Measurements from ENCODE around the gene PSME1. TPM values are rescaled to one million over a fixed set of nuclear protein-coding genes. Genes with fewer than 3 reads are reported as not detected.

Gene PSME1
- total and polyA plus RNA-seq, 2 of the 13 experiments (the other 11 are each of a cell fraction or from before 2014, with no cell fraction given): 159 to 608 TPM

GRCh38 chr14:24095271-24096068 is 40.5 kb upstream of the PSME1 start (continued):
- TF ChIP-seq, protein P1, sequence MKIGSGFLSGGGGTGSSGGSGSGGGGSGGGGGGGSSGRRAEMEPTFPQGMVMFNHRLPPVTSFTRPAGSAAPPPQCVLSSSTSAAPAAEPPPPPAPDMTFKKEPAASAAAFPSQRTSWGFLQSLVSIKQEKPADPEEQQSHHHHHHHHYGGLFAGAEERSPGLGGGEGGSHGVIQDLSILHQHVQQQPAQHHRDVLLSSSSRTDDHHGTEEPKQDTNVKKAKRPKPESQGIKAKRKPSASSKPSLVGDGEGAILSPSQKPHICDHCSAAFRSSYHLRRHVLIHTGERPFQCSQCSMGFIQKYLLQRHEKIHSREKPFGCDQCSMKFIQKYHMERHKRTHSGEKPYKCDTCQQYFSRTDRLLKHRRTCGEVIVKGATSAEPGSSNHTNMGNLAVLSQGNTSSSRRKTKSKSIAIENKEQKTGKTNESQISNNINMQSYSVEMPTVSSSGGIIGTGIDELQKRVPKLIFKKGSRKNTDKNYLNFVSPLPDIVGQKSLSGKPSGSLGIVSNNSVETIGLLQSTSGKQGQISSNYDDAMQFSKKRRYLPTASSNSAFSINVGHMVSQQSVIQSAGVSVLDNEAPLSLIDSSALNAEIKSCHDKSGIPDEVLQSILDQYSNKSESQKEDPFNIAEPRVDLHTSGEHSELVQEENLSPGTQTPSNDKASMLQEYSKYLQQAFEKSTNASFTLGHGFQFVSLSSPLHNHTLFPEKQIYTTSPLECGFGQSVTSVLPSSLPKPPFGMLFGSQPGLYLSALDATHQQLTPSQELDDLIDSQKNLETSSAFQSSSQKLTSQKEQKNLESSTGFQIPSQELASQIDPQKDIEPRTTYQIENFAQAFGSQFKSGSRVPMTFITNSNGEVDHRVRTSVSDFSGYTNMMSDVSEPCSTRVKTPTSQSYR (CRISPR knock-in tag; IDR thresholded peaks at IDR 0.05; ENCODE audit: borderline replicate concordance): peak; percentile 96
- TF ChIP-seq ZFP36L2 (CRISPR knock-in tag; IDR thresholded peaks at IDR 0.05) (peak; percentile 94), TBX2 (CRISPR knock-in tag; IDR thresholded peaks at IDR 0.05; ENCODE audit: borderline replicate concordance) (peak; percentile 85), SMYD3 (CRISPR knock-in tag; IDR thresholded peaks at IDR 0.05) (peak; percentile 91; the same call in 1 of the 2 replicates), GTF3A (CRISPR knock-in tag; conservative IDR thresholded peaks at IDR 0.05) (peak; percentile 97), KDM6A (CRISPR knock-in tag; IDR thresholded peaks at IDR 0.05; ENCODE audit: low read depth) (peak; percentile 78), THRA (CRISPR knock-in tag; IDR thresholded peaks at IDR 0.05; ENCODE audit: borderline replicate concordance) (peak; percentile 98), ZNF660 (CRISPR knock-in tag; IDR thresholded peaks at IDR 0.05; ENCODE audit: borderline replicate concordance, low read depth) (peak; percentile 86; the same call in 1 of the 2 replicates), ATF7-NPFF (CRISPR knock-in tag; IDR thresholded peaks at IDR 0.05; ENCODE audit: low read depth) (peak; percentile 99), NBN (conservative IDR thresholded peaks at IDR 0.05) (no peak), HBP1 (CRISPR knock-in tag; IDR thresholded peaks at IDR 0.05; ENCODE audit: low read depth) (peak; percentile 98), ZBTB38 (CRISPR knock-in tag; IDR thresholded peaks at IDR 0.05) (peak; percentile 95), ZNF296 (CRISPR knock-in tag; conservative IDR thresholded peaks at IDR 0.05) (no peak), ELF1 (CRISPR knock-in tag; IDR thresholded peaks at IDR 0.05) (peak; percentile 87), THAP11 (CRISPR knock-in tag; IDR thresholded peaks at IDR 0.05) (peak; percentile 92), ZNF546 (CRISPR knock-in tag; conservative IDR thresholded peaks at IDR 0.05) (peak; percentile 76; the same call in 1 of the 2 replicates), ZBTB33 (CRISPR knock-in tag; IDR thresholded peaks at IDR 0.05) (no peak; the same call in 1 of the 2 replicates), FOXA3 (CRISPR knock-in tag; IDR thresholded peaks at IDR 0.05) (peak; percentile 90), GPN1 (CRISPR knock-in tag; IDR thresholded peaks at IDR 0.05; ENCODE audit: borderline replicate concordance) (no peak; the same call in 1 of the 2 replicates), ZNF383 (CRISPR knock-in tag; IDR thresholded peaks at IDR 0.05; ENCODE audit: borderline replicate concordance) (peak; percentile 100), CBX2 (IDR thresholded peaks at IDR 0.05; ENCODE audit: low read depth, low read length) (no peak), CBX2 (CRISPR knock-in tag; IDR thresholded peaks at IDR 0.05; ENCODE audit: low read depth) (peak; percentile 99)

Data from HepG2 (cell line).